Neuronal stem cell (in vitro differentiated cells): Measurements from ENCODE around the gene FBLN1.

Source experiments
- DNase-seq: peaks from one replicate; pipeline ENCODE4 v3.0.0-alpha.2; 2013; ENCODE audit warnings: low spot score
- H2AFZ ChIP-seq: one replicate; pipeline ENCODE4 v1.6.1; 2013; ENCODE audit warnings: mild to moderate bottlenecking, low read length, inconsistent platforms
- H2AK5ac ChIP-seq: 2 replicates; pipeline ENCODE4 v1.6.1; 2013; ENCODE audit warnings: low read depth, mild to moderate bottlenecking, inconsistent platforms, low read length, moderate library complexity, mixed read lengths
- H2BK120ac ChIP-seq: 2 replicates; pipeline ENCODE4 v1.6.1; 2013; ENCODE audit warnings: low read depth, mild to moderate bottlenecking, inconsistent platforms, low read length, moderate library complexity, mixed read lengths
- H2BK12ac ChIP-seq: one replicate; pipeline ENCODE4 v1.6.1; 2013; ENCODE audit warnings: low read length, inconsistent platforms
- H2BK15ac ChIP-seq: 2 replicates; pipeline ENCODE4 v1.6.1; 2013; ENCODE audit warnings: mild to moderate bottlenecking, low read length, inconsistent platforms, mixed read lengths
- H2BK5ac ChIP-seq: one replicate; pipeline ENCODE4 v1.6.1; 2013; ENCODE audit warnings: inconsistent platforms, mild to moderate bottlenecking, low read length, moderate library complexity
- H3K14ac ChIP-seq: one replicate; pipeline ENCODE4 v1.6.1; 2013; ENCODE audit warnings: low read length, inconsistent platforms
- H3K18ac ChIP-seq: 2 replicates; pipeline ENCODE4 v1.6.1; 2013; ENCODE audit warnings: low read length, inconsistent platforms
- H3K23ac ChIP-seq: 2 replicates; pipeline ENCODE4 v1.6.1; 2013; ENCODE audit warnings: low read depth, mild to moderate bottlenecking, mixed read lengths, low read length, inconsistent platforms; ENCODE audit not compliant: poor library complexity
- H3K27ac ChIP-seq: replicated peaks from 3 replicates; pipeline ENCODE4 v1.5.1; 2013; ENCODE audit warnings: low read length, inconsistent platforms
- H3K27me3 ChIP-seq, 3 experiments: 2 replicates each; pipeline ENCODE4 v1.6.1; 2013; ENCODE audit warnings: low read length in 3 of 3, mild to moderate bottlenecking in 2 of 3, inconsistent platforms in 1 of 3, low read depth in 1 of 3, mixed read lengths in 1 of 3, moderate library complexity in 1 of 3; ENCODE audit not compliant: control insufficient read depth in 3 of 3, insufficient read depth in 3 of 3
- H3K36me3 ChIP-seq, 2 donors: replicated peaks in 1 of 2; 2 replicates each; pipeline ENCODE4 v1.6.1; 2013; ENCODE audit warnings: low read length in 2 of 2; ENCODE audit not compliant: control insufficient read depth in 2 of 2, insufficient read depth in 2 of 2
- H3K4ac ChIP-seq: 2 replicates; pipeline ENCODE4 v1.6.1; 2013; ENCODE audit warnings: inconsistent platforms, mild to moderate bottlenecking, low read length, moderate library complexity
- H3K4me1 ChIP-seq, 2 donors: 1 replicate in 1 of 2; 2 replicates in 1 of 2; pipeline ENCODE4 v1.6.1; 2013; ENCODE audit warnings: low read length in 2 of 2, low read depth in 1 of 2; ENCODE audit not compliant: control insufficient read depth in 2 of 2, insufficient read depth in 1 of 2
- H3K4me2 ChIP-seq: one replicate; pipeline ENCODE4 v1.6.1; 2013; ENCODE audit warnings: mild to moderate bottlenecking, low read length, inconsistent platforms; ENCODE audit not compliant: insufficient read depth, poor library complexity, severe bottlenecking
- H3K4me3 ChIP-seq, 2 donors: 2 replicates each; pipeline ENCODE4 v1.5.1; 2013; ENCODE audit warnings: low read length in 2 of 2, mild to moderate bottlenecking in 2 of 2, inconsistent platforms in 1 of 2, moderate library complexity in 1 of 2
- H3K79me1 ChIP-seq: one replicate; pipeline ENCODE4 v1.6.1; 2013; ENCODE audit warnings: low read depth, mild to moderate bottlenecking, inconsistent platforms, low read length, moderate library complexity
- H3K9ac ChIP-seq: one replicate; pipeline ENCODE4 v1.6.1; 2013; ENCODE audit warnings: mild to moderate bottlenecking, low read depth, low read length, inconsistent platforms; ENCODE audit not compliant: poor library complexity
- H3K9me3 ChIP-seq, 2 donors: replicated peaks in 1 of 2; 2 replicates each; pipeline versions ENCODE3 to v1.6.1; 2013; ENCODE audit warnings: low read length in 2 of 2, mild to moderate bottlenecking in 2 of 2, inconsistent platforms in 1 of 2, low read depth in 1 of 2, mixed read lengths in 1 of 2, moderate library complexity in 1 of 2; ENCODE audit not compliant: control insufficient read depth in 2 of 2, insufficient read depth in 1 of 2
- H4K8ac ChIP-seq: one replicate; pipeline ENCODE4 v1.6.1; 2013; ENCODE audit warnings: low read depth, mild to moderate bottlenecking, inconsistent platforms, low read length, moderate library complexity
- H4K91ac ChIP-seq: one replicate; pipeline ENCODE4 v1.6.1; 2013; ENCODE audit warnings: low read length, low read depth, mild to moderate bottlenecking, inconsistent platforms; ENCODE audit not compliant: poor library complexity
- WGBS, 2 donors: extraction: QIAGEN DNeasy Blood & Tissue Kit; methylation state at CpG; one replicate each; pipeline ENCODE4 v1.1.7; 2013; ENCODE audit warnings: missing lambda C conversion rate in 2 of 2, mixed read lengths in 1 of 2; ENCODE audit not compliant: insufficient read length in 2 of 2, insufficient replicate concordance in 1 of 2; ENCODE audit errors: extremely low coverage in 2 of 2; 5-methylcytosine and 5-hydroxymethylcytosine counted together

Gene FBLN1

GRCh38 chr22:45526281-45526680 is 23.6 kb downstream of the FBLN1 start:
- H3K79me1 ChIP-seq, result peaks cover 6% of the 10 kb centered on the region
- no peak overlapping the region for H3K9ac ChIP-seq
- no peak overlapping the region for H2BK120ac ChIP-seq
- no peak overlapping the region for H2AFZ ChIP-seq
- H3K23ac ChIP-seq, result no peak overlapping the region
- no peak overlapping the region for H2AK5ac ChIP-seq
- no CpG with 5 or more reads among the region's 8 CpGs for WGBS, 2 donors
- H3K4me1 ChIP-seq, result peaks cover 0 to under 1% of the 10 kb centered on the region in 2 donors
- H3K14ac ChIP-seq, result no peak overlapping the region
- H2BK15ac ChIP-seq, result no peak overlapping the region
- DNase-seq, result no peak
- no peak overlapping the region for H2BK12ac ChIP-seq
- H3K36me3 ChIP-seq, result peaks cover 36 to 86% of the 10 kb centered on the region in 2 donors
- no peak overlapping the region for H4K8ac ChIP-seq
- H3K4me3 ChIP-seq, result no peak overlapping the region
- H3K27me3 ChIP-seq, result no peaks in the 10 kb centered on the region
- no peak overlapping the region for H2BK5ac ChIP-seq
- H3K18ac ChIP-seq, result no peak overlapping the region
- H4K91ac ChIP-seq, result no peak overlapping the region
- H3K4me2 ChIP-seq, result no peak overlapping the region
- H3K4ac ChIP-seq, result no peak overlapping the region
- no peak overlapping the region for H3K27ac ChIP-seq
- H3K9me3 ChIP-seq, result no peaks in the 10 kb centered on the region

DNA sequence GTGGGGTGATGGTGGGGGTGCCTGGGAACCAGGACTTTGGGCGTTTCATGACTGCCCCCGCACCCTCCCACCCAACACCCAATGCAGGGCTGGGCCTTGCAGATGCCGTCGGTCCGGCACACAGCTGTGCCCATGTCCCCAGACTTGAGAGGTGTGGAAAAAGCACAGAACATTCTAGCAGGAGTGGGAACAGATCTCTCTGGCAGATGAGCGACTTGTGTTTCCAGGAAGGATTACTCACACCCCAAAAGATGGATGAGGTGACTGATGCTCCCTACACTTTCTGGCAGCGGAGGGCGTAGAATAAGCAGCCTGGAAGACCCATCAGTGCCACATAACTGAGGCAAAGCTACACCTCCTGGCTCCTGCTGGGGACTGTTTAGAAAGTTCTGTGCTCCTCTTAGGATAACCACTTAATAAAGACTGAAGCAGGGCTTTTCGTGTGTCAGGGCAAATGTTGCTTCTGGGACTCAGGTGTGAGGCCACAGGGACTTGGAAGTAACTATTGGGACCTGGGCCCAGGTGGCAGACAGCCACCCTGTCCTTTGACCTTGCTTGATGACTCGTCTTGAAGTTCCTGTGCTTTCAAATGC is 24.2 kb downstream of the FBLN1 start:
- Histone ChIP-seq H3K4me3 (no peak overlapping the region), H2BK12ac (no peak overlapping the region), H3K4me2 (no peak overlapping the region), H4K91ac (no peak overlapping the region), H2BK120ac (no peak overlapping the region), H3K4ac (no peak overlapping the region), H2AK5ac (no peak overlapping the region), H3K79me1 (peaks cover 6% of the 10 kb centered on the region), H2BK5ac (no peak overlapping the region), H3K36me3 (peaks cover 36 to 87% of the 10 kb centered on the region in 2 donors), H3K14ac (no peak overlapping the region), H3K27ac (no peak overlapping the region), H3K18ac (no peak overlapping the region), H2AFZ (no peak overlapping the region), H3K4me1 (peaks cover 0 to 4% of the 10 kb centered on the region in 2 donors), H3K27me3 (no peaks in the 10 kb centered on the region), H3K23ac (no peak overlapping the region), H3K9me3 (no peaks in the 10 kb centered on the region), H3K9ac (no peak overlapping the region), H4K8ac (no peak overlapping the region), H2BK15ac (no peak overlapping the region)
- no peak for DNase-seq
- WGBS, 2 donors, result no CpG with 5 or more reads among the region's 10 CpGs

DNA sequence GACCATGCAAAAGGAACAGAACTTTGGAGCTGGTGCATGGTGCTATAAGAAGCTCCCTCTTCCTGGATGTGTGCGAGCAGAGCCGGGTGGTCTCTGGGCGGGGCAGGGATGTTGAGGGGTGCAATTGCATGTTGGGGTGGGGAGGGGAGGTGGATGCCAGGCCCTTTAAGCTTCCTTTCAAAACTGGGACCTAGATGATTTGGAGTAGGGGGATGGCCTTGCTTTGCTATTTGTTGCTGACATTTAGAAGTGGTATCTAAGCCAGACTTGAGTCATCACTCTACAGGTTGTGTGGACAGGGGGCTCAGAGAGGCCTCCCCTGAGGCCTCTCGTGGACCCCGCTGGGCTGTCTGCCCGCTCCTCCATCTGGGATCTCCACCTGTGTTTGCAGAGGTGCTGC is 24.8 kb downstream of the FBLN1 start:
- Histone ChIP-seq H3K27me3 (no peaks in the 10 kb centered on the region), H2AK5ac (no peak overlapping the region), H3K36me3 (peaks cover 37 to 86% of the 10 kb centered on the region in 2 donors), H3K4me1 (peaks cover 0 to 9% of the 10 kb centered on the region in 2 donors), H3K4me2 (no peak overlapping the region), H2BK15ac (no peak overlapping the region), H3K14ac (no peak overlapping the region), H3K4ac (no peak overlapping the region), H3K79me1 (peaks cover 6% of the 10 kb centered on the region), H3K4me3 (no peak overlapping the region), H3K18ac (no peak overlapping the region), H3K23ac (no peak overlapping the region), H2BK120ac (no peak overlapping the region), H2BK12ac (no peak overlapping the region), H4K8ac (no peak overlapping the region), H2BK5ac (no peak overlapping the region), H2AFZ (no peak overlapping the region), H4K91ac (no peak overlapping the region), H3K9me3 (no peaks in the 10 kb centered on the region), H3K9ac (no peak overlapping the region), H3K27ac (no peak overlapping the region)
- no CpG with 5 or more reads among the region's 6 CpGs for WGBS, 2 donors
- no peak for DNase-seq

DNA sequence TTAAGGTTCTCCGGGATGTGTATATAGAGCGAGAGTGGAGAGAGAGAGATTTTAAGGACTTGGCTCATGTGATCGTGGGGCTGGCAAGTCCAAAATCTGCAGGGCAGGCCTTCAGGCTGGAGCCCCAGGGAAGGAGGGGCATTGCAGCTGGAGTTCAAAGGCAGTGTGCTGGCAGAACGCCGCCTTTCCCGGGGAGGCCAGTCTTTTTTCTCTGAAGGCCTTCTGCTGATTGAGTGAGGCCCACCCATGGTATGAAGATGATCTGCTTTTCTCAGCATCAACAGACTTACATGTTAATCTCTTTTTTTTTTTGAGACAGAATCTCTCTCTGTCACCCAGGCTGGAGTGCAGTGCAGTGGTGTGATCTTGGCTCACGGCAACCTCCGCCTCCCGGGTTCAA is 25.4 kb downstream of the FBLN1 start:
- no peak overlapping the region for H2BK15ac ChIP-seq
- no peak overlapping the region for H3K14ac ChIP-seq
- no peaks in the 10 kb centered on the region for H3K9me3 ChIP-seq
- WGBS, 2 donors, result no CpG with 5 or more reads among the region's 9 CpGs
- H2AFZ ChIP-seq, result no peak overlapping the region
- no peak overlapping the region for H4K91ac ChIP-seq
- no peak overlapping the region for H3K4me3 ChIP-seq
- H3K36me3 ChIP-seq, result peaks cover 39 to 86% of the 10 kb centered on the region in 2 donors
- DNase-seq, result no peak
- H3K79me1 ChIP-seq, result peaks cover 6% of the 10 kb centered on the region
- H3K4me1 ChIP-seq, result peaks cover 0 to 11% of the 10 kb centered on the region in 2 donors
- H3K4me2 ChIP-seq, result no peak overlapping the region
- no peak overlapping the region for H2BK120ac ChIP-seq
- no peak overlapping the region for H2AK5ac ChIP-seq
- H3K27me3 ChIP-seq, result no peaks in the 10 kb centered on the region
- H2BK5ac ChIP-seq, result no peak overlapping the region
- H3K23ac ChIP-seq, result no peak overlapping the region
- H3K18ac ChIP-seq, result no peak overlapping the region
- H2BK12ac ChIP-seq, result no peak overlapping the region
- no peak overlapping the region for H3K4ac ChIP-seq
- no peak overlapping the region for H3K9ac ChIP-seq
- H4K8ac ChIP-seq, result no peak overlapping the region
- H3K27ac ChIP-seq, result no peak overlapping the region
